ENCODE data around the gene PXMP2.

DNA sequence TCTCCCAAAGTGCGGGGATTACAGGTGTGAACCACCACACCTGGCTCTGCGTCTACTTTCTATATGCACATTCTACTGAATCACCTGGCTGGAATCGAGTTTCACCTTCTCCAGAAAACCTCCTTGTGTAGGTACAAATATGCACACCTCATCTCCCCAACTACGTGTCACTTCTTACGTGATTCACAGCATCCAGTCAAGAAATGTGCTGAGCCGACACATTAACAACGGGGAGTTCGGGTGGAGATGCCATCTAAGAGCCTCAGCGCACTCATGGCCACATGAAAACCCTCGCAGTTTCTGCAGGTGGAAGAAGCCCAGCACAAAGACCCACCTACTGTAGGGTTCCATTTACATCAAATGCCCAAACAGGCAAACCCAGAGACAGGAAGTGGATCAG lies 39.5 kb upstream of the PXMP2 start:
- TF ChIP-seq, protein P1, sequence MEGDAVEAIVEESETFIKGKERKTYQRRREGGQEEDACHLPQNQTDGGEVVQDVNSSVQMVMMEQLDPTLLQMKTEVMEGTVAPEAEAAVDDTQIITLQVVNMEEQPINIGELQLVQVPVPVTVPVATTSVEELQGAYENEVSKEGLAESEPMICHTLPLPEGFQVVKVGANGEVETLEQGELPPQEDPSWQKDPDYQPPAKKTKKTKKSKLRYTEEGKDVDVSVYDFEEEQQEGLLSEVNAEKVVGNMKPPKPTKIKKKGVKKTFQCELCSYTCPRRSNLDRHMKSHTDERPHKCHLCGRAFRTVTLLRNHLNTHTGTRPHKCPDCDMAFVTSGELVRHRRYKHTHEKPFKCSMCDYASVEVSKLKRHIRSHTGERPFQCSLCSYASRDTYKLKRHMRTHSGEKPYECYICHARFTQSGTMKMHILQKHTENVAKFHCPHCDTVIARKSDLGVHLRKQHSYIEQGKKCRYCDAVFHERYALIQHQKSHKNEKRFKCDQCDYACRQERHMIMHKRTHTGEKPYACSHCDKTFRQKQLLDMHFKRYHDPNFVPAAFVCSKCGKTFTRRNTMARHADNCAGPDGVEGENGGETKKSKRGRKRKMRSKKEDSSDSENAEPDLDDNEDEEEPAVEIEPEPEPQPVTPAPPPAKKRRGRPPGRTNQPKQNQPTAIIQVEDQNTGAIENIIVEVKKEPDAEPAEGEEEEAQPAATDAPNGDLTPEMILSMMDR (IDR thresholded peaks at IDR 0.05): no peak
- no peak for TF ChIP-seq POLR2A (IDR thresholded peaks at IDR 0.05)

Data from right lobe of liver (tissue), 4 donors.